Activated naive CD4-positive, alpha-beta T cell treated with anti-CD3 and anti-CD28 coated beads, Interleukin-2, amount 50 U/mL, for 24 hours (primary cell): ENCODE results near the gene NECTIN4.
"Not testable (repeated sequence)": the region's sequence is repeated elsewhere in the genome, so short reads cannot be mapped to it uniquely, and the experiment has no call there.

Source experiments
- H3K27ac Mint-ChIP-seq: one replicate; pipeline ENCODE4 v1.8.0; 2021; ENCODE audit warnings: mild to moderate bottlenecking, mixed read lengths
- H3K27me3 Mint-ChIP-seq: one replicate; pipeline ENCODE4 v1.8.0; 2021; ENCODE audit warnings: mixed read lengths
- H3K36me3 Mint-ChIP-seq: one replicate; pipeline ENCODE4 v1.8.0; 2021; ENCODE audit warnings: mixed read lengths
- H3K4me1 Mint-ChIP-seq: one replicate; pipeline ENCODE4 v1.8.0; 2021; ENCODE audit warnings: mixed read lengths
- H3K4me3 Mint-ChIP-seq: one replicate; pipeline ENCODE4 v1.8.0; 2021; ENCODE audit warnings: mild to moderate bottlenecking, mixed read lengths
- H3K9me3 Mint-ChIP-seq: one replicate; pipeline ENCODE4 v1.8.0; 2021; ENCODE audit warnings: mixed read lengths

NECTIN4 gene

DNA sequence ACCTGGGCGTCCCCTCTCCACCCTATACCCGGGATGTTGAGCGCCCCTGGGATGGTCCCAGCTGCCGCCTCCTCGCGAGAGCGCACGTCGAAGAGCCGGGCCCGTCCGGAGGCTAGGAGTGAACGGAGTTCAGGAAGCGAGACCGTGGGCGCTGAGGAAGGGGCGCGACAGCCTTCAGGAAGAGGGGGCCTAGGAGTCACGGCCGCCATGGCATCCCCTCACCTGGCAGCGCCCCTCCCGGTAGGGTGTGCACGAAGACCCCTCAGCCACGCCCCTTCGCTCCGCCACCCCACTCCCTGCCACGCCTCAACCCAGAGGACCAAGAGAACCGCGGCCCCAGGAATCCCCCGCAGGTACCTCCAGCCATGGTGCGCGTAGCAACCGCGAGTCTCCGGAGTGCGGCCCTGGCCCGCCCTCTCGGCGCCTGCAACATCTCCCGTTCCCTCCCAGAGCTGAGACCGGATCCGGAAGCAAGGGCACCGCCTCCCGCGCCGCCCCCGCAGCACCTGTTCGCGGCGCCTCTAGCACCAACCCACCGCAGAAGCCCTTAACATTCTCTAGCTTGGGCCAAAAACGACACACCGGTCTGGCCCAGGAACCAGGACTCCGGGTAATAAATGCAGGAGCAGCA is 50.7 kb downstream of the NECTIN4 start, which contains the start of gene TSTD1:
Gene TSTD1 (minus strand): TSS at position 442 of the 631 bp plus-strand sequence. CDS start 75 bp downstream, at position 367.
- peak within 1 kb of the TSS; percentile 95 for H3K27ac Mint-ChIP-seq
- no peaks in the 10 kb centered on the region for H3K9me3 Mint-ChIP-seq
- no peaks in the 10 kb centered on the region for H3K27me3 Mint-ChIP-seq
- H3K4me1 Mint-ChIP-seq, result peaks cover 37% of the 10 kb centered on the region
- peaks cover 8% of the 10 kb centered on the region for H3K36me3 Mint-ChIP-seq
- peak within 1 kb of the TSS; percentile 94 for H3K4me3 Mint-ChIP-seq

DNA sequence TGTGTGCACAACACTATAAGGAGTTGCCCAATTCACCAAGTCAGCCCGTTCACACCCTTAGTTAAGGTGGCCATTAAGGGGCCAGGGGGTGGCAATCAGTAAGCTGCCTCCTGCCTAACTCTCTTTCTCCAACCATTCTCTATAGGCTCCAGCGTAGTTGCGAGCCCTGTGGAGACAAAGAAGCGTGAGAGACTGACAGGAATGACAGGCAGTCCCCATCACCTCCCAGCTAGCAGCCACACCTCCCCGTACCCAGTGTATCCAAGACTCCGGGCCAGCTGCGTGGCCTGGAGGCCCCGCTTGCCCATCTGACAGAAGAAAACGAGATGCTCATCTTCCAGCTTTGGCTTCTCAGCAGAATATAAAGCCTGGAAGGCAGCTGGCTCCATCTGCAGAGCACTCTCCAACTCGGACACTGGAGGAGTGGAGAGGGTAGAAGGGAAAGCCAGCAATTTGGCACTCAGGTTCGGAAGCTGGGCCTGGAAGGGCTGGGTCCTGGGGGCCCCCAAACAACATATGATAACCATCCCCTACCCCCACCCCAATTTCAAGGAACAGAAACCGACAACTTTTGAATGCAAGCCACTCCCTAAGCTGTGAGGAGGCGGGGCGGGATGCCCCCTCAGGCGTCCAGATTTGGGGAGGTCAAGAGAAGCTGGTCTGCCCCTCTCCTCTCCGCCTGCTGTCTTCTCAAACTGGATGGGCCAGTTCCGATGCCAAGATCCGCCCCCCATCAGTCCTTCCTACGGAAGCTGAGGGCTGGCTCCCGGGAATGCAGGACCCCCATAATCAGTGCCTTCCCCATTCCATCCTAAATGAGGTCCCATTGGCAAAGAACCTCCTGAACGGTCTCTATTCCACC is 51.5 kb downstream of the NECTIN4 start:
- H3K36me3 Mint-ChIP-seq, result peaks cover 10% of the 10 kb centered on the region
- peaks cover 41% of the 10 kb centered on the region for H3K4me1 Mint-ChIP-seq
- H3K9me3 Mint-ChIP-seq, result no peaks in the 10 kb centered on the region
- H3K27ac Mint-ChIP-seq, result peak overlapping the region; percentile 95
- peak overlapping the region; percentile 94 for H3K4me3 Mint-ChIP-seq
- no peaks in the 10 kb centered on the region for H3K27me3 Mint-ChIP-seq

DNA sequence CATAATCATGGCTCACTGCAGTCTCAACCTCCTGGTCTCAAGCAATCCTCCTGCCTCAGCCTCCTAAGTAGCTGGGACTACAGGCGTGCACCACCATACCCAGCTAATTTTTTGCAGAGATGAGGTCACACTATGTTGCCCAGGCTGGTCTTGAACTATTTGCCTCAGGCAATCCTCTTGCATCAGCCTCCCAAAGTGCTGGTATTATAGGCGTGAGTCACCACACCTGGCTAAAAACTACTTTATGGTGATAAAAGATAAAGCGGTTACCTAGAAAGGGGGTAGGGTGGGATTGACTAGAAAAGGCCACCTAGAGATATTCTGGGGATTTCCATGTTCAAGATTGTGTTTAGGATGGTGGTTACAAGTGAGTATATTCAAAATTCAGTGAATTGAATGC is 55.6 kb downstream of the NECTIN4 start:
- H3K27ac Mint-ChIP-seq, result no peak overlapping the region
- H3K9me3 Mint-ChIP-seq, result no peaks in the 10 kb centered on the region
- peaks cover 35% of the 10 kb centered on the region for H3K4me1 Mint-ChIP-seq
- H3K36me3 Mint-ChIP-seq, result peaks cover 11% of the 10 kb centered on the region
- no peak overlapping the region for H3K4me3 Mint-ChIP-seq
- no peaks in the 10 kb centered on the region for H3K27me3 Mint-ChIP-seq

DNA sequence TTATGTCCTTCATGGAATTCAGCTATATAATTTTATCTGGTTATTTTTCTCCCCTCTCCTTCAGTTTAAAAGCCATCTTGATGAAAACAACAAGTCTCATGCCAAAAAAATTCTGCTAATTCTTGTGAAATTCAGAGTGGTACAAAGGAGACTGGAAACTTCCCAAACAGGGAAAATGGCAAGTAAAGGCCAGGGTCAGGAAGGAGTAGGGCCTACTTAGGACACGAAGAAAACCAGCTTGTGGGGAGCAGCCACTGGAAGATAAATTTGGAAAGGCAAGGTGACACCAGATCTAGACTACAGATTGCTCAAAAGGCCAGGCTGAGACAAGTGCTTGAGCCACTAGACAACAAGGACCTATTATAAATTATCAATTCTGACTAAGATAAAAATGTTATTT is 56.9 kb downstream of the NECTIN4 start:
- Mint-ChIP-seq H3K4me3 (peak overlapping the region; percentile 43), H3K27me3 (no peaks in the 10 kb centered on the region), H3K9me3 (no peaks in the 10 kb centered on the region), H3K4me1 (peaks cover 31% of the 10 kb centered on the region), H3K36me3 (peaks cover 13% of the 10 kb centered on the region), H3K27ac (peak overlapping the region; percentile 80)

DNA sequence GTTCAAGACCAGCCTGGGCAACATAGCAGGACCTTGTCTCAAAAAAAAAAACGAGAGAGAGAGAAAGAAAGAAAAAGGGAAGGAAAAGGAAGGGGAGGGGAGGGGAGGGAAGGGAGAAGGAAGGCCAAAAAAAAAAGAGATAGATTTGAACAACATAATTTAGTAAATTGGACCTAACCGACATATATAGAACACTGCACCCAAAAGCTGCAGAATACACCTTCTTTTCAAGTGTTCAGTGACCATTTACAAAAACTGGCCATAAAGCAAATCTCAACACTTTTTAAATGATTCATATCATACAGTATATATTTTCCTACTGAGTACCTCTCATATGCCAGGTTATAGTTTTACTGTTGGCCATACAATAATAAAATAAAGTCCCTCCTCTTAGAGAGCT is 57.5 kb downstream of the NECTIN4 start:
- H3K4me1 Mint-ChIP-seq, result peaks cover 30% of the 10 kb centered on the region
- no peaks in the 10 kb centered on the region for H3K27me3 Mint-ChIP-seq
- peak overlapping the region; percentile 81 for H3K27ac Mint-ChIP-seq
- H3K36me3 Mint-ChIP-seq, result peaks cover 17% of the 10 kb centered on the region
- H3K9me3 Mint-ChIP-seq, result no peaks in the 10 kb centered on the region
- H3K4me3 Mint-ChIP-seq, result no peak overlapping the region

DNA sequence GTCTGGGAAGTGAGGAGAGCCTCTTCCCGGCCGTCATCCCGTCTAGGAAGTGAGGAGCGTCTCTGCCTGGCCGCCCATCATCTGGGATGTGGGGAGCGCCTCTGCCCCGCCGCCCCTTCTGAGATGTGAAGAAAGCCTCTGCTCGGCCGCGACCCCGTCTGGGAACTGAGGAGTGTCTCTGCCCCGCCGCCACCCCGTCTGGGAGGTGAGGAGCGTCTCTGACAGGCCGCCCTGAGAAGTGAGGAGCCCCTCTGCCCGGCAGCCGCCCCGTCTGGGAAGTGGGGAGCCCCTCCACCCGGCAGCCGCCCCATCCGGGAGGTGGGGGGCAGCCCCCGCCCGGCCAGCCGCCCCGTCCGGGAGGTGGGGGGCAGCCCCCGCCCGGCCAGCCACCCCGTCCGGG is 59.9 kb downstream of the NECTIN4 start:
- not testable (repeated sequence) for H3K27ac Mint-ChIP-seq, H3K9me3 Mint-ChIP-seq, H3K27me3 Mint-ChIP-seq, H3K4me3 Mint-ChIP-seq
- H3K4me1 Mint-ChIP-seq, result peaks cover 37% of the 10 kb centered on the region
- H3K36me3 Mint-ChIP-seq, result peaks cover 24% of the 10 kb centered on the region

DNA sequence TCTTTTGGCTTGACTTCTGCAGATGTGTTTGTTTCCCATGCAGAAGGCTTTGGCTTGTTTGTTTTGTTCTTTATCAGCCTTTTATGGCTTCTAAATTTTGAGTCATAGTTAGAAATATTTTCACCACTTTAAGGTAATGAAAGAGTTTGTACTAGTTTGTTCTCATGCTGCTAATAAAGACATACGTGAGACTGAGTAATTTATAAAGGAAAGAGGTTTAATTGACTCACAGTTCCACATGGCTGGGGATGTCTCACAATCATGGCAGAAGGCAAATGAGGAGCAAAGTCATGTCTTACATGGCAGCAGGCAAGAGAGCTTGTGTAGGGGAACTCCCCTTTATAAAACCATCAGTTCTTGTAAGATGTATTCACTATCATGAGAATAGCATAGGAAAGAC is 62.4 kb downstream of the NECTIN4 start:
- Mint-ChIP-seq H3K4me1 (peaks cover 31% of the 10 kb centered on the region), H3K27ac (peak overlapping the region; percentile 79), H3K4me3 (peak overlapping the region; percentile 19), H3K36me3 (peaks cover 20% of the 10 kb centered on the region)
- not testable (repeated sequence) for H3K27me3 Mint-ChIP-seq, H3K9me3 Mint-ChIP-seq

DNA sequence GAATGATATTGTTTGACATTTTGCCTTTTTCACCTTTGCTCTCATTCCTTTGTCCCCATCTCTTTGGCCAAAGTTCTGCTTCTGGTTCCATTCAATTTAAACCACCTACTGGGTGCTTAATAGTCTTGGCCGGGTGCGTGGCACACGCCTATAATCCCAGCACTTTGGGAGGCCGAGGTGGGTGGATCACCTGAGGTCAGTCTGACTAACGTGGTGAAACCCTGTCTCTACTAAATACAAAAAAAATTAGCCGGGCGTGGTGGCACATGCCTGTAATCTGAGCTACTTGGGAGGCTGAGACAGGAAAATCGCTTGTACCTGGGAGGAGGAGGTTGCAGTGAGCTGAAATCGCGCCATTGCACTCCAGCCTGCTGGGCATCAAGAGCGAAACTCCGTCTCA is 66.9 kb downstream of the NECTIN4 start:
- H3K4me3 Mint-ChIP-seq, result peak overlapping the region; percentile 86
- H3K27me3 Mint-ChIP-seq, H3K9me3 Mint-ChIP-seq, H3K27ac Mint-ChIP-seq: not testable (repeated sequence)
- H3K36me3 Mint-ChIP-seq, result peaks cover 11% of the 10 kb centered on the region
- peaks cover 64% of the 10 kb centered on the region for H3K4me1 Mint-ChIP-seq

DNA sequence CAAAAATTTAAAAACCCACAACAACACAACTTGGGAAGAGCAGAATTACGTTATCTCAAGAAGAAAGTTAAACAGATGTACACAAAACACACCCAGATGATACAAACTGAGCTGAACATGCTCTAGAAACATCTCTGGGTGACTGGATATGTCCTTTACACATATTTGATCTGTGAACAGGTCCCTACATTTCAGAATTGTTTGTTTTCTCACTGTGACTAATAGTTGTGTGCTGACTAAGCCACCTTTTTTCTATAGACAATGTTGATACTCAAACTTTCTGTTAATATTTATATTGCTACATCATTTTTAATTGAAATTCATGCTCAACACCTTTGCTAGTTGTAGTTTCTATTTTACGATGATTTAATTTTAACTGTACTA is 67.4 kb downstream of the NECTIN4 start:
- H3K27ac Mint-ChIP-seq, result no peak overlapping the region
- peaks cover 8% of the 10 kb centered on the region for H3K36me3 Mint-ChIP-seq
- H3K4me3 Mint-ChIP-seq, result peak overlapping the region; percentile 86
- H3K9me3 Mint-ChIP-seq, result no peaks in the 10 kb centered on the region
- peaks cover 61% of the 10 kb centered on the region for H3K4me1 Mint-ChIP-seq
- no peaks in the 10 kb centered on the region for H3K27me3 Mint-ChIP-seq

DNA sequence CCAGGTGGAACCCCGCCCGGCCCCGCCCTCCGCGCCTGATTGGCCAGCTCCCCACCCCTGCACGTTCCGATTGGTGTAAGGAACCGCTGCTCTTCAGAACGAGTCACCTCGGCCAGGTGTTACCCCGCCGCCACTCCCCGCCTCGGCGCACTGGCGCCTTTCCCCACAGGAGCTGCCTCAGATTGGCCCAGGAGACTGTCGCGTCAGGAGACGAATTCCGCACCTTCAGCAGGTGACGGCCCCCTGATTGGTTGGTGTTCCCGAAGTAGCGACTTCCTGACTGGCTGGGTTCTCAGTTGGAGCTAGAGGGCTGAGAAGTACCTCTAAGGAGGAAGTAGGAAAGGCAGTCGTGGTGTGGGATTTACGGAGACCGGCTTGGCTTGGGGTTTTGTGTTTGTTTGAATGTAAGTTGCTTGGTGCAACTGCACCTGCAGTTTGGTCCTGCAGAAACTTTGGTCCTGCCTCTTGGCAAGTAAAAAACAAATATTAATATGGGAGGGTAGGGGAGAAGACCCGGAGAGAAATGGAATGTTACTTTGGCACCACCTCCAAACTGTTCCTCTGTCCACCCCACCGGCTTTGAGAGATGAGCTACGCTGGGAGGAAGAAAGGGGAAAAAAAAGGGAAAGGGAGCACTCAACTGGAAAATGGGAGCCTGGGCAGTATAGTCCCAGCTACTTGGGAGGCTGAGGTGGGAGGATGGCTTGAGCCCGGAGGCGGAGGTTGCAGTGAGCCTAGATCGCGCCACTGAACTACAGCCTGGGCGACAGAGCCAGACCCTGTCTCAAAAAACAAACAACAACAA is 68.0 kb downstream of the NECTIN4 start:
- Mint-ChIP-seq H3K4me3 (peak overlapping the region; percentile 86), H3K27me3 (no peaks in the 10 kb centered on the region), H3K27ac (peak overlapping the region; percentile 87), H3K36me3 (peaks cover 5% of the 10 kb centered on the region), H3K9me3 (no peaks in the 10 kb centered on the region), H3K4me1 (peaks cover 61% of the 10 kb centered on the region)
